GM12878 (cell line): ENCODE measurements around the gene HMOX1.

ENCODE experiments used
- ATF7 ChIP-seq: fragments of 450-650 bp; IDR thresholded peaks from 2 replicates; pipeline ENCODE4 v1.6.1; 2016; ENCODE audit warnings: low read depth, mild to moderate bottlenecking
- BRCA1 ChIP-seq: IDR thresholded peaks from 2 replicates; pipeline ENCODE4 v1.6.1; 2011; ENCODE audit warnings: low read depth, low read length, improper control_type of control experiment
- DPF2 ChIP-seq: fragments of 450-650 bp; IDR thresholded peaks from 2 replicates; pipeline ENCODE4 v1.6.1; 2017; ENCODE audit warnings: mild to moderate bottlenecking
- EZH2 ChIP-seq: IDR thresholded peaks from 2 replicates; pipeline ENCODE4 v1.6.1; 2012; ENCODE audit warnings: low read depth, mild to moderate bottlenecking, control low read depth, inconsistent platforms, low read length, borderline replicate concordance; ENCODE audit not compliant: control insufficient read depth
- FOS ChIP-seq: IDR thresholded peaks from 3 replicates; pipeline ENCODE4 v1.6.1; 2011; ENCODE audit warnings: borderline replicate concordance; ENCODE audit not compliant: insufficient read length; ENCODE audit errors: extremely low read depth
- RAD21 ChIP-seq: IDR thresholded peaks from 2 replicates; pipeline ENCODE4 v1.6.1; 2011; ENCODE audit warnings: mild to moderate bottlenecking, low read depth, low read length, moderate library complexity; ENCODE audit not compliant: insufficient read depth
- RCOR1 ChIP-seq: conservative IDR thresholded peaks from 2 replicates; pipeline ENCODE4 v1.6.1; 2012; ENCODE audit warnings: low read depth, low read length, improper control_type of control experiment
- SMC3 ChIP-seq: IDR thresholded peaks from 2 replicates; pipeline ENCODE4 v1.6.1; 2011; ENCODE audit warnings: low read length, improper control_type of control experiment, borderline replicate concordance
- TF ChIP-seq, protein P1 (sequence below), 3 experiments: IDR thresholded peaks in 2 of 3; conservative IDR thresholded peaks in 1 of 3; 2 replicates each; pipeline ENCODE4 v1.5.1; 2011; ENCODE audit warnings: low read depth in 3 of 3, low read length in 3 of 3, mild to moderate bottlenecking in 3 of 3, control low read depth in 2 of 3, moderate library complexity in 2 of 3, inconsistent platforms in 1 of 3, mixed read lengths in 1 of 3; ENCODE audit not compliant: control insufficient read depth in 2 of 3, insufficient read depth in 1 of 3; ENCODE audit errors: extremely low read depth in 1 of 3
- TF ChIP-seq, protein P2 (sequence below): IDR thresholded peaks from 2 replicates; pipeline ENCODE4 v1.6.1; 2012; ENCODE audit warnings: mild to moderate bottlenecking, low read depth, low read length

DNA sequence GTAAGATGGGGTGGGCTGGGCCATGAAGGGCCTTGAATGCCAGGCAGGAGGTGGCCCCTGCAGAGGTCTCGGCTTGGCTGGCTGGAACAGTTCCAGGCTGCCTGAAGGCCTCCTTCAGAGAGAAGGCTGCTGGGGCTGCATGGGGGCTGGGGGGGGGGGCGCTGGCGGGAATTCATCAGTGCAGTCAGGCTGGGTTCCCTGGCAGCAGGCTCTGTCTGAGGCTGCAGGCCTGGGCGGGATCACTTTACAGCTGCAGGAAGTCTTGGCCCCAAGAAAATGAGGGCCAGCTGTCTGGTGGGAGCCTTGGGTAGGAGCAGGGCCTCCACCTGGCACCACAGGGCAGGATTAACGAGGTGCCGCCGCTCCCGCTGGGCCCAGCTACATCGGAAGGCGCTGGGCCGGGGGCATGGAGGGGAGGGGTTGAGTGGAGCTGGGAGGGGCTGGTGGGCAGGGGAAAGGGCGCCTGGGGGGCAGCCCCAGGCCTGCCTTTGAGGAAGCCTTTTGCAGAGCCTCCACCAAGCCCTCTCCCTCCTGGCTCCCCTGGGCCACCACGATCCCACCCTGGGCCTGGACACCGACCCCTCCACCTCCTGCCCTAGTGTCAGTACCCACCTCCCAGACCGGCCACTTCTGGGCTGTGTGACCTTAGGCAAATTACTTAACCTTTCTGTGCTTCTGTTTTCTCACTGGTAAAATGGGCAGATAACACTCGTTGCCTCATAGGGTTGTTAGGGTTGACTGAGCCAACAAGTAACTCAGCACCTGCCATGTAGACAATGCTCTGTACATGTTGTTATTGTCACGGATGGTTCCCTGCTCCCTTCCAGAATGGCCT lies 31.0 kb upstream of the HMOX1 start:
- no peak for TF ChIP-seq ATF7
- TF ChIP-seq, protein P1, sequence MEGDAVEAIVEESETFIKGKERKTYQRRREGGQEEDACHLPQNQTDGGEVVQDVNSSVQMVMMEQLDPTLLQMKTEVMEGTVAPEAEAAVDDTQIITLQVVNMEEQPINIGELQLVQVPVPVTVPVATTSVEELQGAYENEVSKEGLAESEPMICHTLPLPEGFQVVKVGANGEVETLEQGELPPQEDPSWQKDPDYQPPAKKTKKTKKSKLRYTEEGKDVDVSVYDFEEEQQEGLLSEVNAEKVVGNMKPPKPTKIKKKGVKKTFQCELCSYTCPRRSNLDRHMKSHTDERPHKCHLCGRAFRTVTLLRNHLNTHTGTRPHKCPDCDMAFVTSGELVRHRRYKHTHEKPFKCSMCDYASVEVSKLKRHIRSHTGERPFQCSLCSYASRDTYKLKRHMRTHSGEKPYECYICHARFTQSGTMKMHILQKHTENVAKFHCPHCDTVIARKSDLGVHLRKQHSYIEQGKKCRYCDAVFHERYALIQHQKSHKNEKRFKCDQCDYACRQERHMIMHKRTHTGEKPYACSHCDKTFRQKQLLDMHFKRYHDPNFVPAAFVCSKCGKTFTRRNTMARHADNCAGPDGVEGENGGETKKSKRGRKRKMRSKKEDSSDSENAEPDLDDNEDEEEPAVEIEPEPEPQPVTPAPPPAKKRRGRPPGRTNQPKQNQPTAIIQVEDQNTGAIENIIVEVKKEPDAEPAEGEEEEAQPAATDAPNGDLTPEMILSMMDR (IDR thresholded peaks at IDR 0.05 in 2 of 3, conservative IDR thresholded peaks at IDR 0.05 in 1 of 3; ENCODE audit: control insufficient read depth in 2 of 3, extremely low read depth in 1 of 3, insufficient read depth in 1 of 3, low read depth in 3 of 3, low read length in 3 of 3): no peak
- TF ChIP-seq FOS: no peak
- no peak for TF ChIP-seq RAD21
- no peak for TF ChIP-seq DPF2
- TF ChIP-seq, protein P2, sequence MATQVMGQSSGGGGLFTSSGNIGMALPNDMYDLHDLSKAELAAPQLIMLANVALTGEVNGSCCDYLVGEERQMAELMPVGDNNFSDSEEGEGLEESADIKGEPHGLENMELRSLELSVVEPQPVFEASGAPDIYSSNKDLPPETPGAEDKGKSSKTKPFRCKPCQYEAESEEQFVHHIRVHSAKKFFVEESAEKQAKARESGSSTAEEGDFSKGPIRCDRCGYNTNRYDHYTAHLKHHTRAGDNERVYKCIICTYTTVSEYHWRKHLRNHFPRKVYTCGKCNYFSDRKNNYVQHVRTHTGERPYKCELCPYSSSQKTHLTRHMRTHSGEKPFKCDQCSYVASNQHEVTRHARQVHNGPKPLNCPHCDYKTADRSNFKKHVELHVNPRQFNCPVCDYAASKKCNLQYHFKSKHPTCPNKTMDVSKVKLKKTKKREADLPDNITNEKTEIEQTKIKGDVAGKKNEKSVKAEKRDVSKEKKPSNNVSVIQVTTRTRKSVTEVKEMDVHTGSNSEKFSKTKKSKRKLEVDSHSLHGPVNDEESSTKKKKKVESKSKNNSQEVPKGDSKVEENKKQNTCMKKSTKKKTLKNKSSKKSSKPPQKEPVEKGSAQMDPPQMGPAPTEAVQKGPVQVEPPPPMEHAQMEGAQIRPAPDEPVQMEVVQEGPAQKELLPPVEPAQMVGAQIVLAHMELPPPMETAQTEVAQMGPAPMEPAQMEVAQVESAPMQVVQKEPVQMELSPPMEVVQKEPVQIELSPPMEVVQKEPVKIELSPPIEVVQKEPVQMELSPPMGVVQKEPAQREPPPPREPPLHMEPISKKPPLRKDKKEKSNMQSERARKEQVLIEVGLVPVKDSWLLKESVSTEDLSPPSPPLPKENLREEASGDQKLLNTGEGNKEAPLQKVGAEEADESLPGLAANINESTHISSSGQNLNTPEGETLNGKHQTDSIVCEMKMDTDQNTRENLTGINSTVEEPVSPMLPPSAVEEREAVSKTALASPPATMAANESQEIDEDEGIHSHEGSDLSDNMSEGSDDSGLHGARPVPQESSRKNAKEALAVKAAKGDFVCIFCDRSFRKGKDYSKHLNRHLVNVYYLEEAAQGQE: no peak
- no peak for TF ChIP-seq RCOR1
- TF ChIP-seq EZH2: no peak
- TF ChIP-seq BRCA1: no peak
- no peak for TF ChIP-seq SMC3
